ENCODE measurements around the gene NHEJ1. TPM values are rescaled to one million over a fixed set of nuclear protein-coding genes. Genes with fewer than 3 reads are reported as not detected.

Gene NHEJ1
- total and polyA plus RNA-seq, 2 donors (not counting 1 experiment from before 2014, with no cell fraction given), result 22.1 to 24.8 TPM

DNA sequence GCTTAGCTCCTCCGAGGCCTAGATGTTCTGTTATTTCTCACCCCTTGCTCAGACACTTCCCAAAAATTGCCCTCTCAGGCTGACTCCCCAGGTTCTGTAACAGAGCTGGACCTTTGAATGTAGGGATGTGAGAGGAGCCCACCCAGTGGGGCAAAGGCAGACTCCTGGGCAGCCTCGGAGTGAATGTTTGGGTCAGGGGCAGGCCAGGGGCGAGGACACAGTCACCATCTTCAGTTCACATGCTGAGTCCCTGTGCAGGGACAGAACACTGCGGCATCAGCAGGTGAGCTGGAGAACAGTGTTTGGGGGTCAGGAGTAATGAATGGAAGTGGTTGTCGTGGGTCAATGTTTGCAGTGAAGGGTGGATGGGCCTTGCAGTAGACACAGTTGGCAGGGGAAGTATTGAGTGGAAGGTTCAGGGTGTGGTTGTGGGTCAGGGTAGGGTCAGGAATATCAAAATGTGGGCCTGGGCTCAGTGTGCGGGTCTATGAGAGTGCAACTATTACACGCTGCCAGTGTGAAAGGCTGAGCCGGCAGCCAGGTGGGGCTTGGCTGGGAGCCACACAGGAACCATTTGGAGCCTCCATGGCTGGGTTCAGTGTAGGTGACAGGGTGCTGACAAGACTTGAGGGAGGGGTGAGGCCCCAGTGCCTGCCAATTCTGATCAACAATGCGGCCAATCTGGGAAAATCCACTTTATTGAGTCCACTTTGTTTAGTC lies 104.3 kb downstream of the NHEJ1 start:
- Histone ChIP-seq H2AFZ (ENCODE audit: low read length) (no peak overlapping the region), H3K79me2 (ENCODE audit: control insufficient read depth, insufficient read depth, low read length) (no peaks in the 10 kb centered on the region), H3K4me3 (replicated peaks in 1 of 4; ENCODE audit: control extremely low read depth in 1 of 4, insufficient read depth in 1 of 4, low read depth in 3 of 4, low read length in 4 of 4) (no peak overlapping the region), H3K9me3 (ENCODE audit: control insufficient read depth, insufficient read depth, low read depth, low read length) (no peaks in the 10 kb centered on the region), H3K4me2 (ENCODE audit: extremely low read depth, insufficient read depth, low read length) (no peak overlapping the region), H3K27ac (ENCODE audit: insufficient read depth, low read length) (no peak overlapping the region), H4K20me1 (ENCODE audit: control insufficient read depth, extremely low read depth, insufficient read depth, low read length) (no peaks in the 10 kb centered on the region), H3K27me3 (ENCODE audit: control insufficient read depth, insufficient read depth, low read length) (peaks cover 54% of the 10 kb centered on the region), H3K4me1 (ENCODE audit: control insufficient read depth, extremely low read depth, insufficient read depth, low read length) (no peaks in the 10 kb centered on the region), H3K36me3 (ENCODE audit: control insufficient read depth, insufficient read depth, low read length) (no peaks in the 10 kb centered on the region), H3K9ac (ENCODE audit: insufficient read depth, low read length) (no peak overlapping the region)
- TF ChIP-seq, protein P1, sequence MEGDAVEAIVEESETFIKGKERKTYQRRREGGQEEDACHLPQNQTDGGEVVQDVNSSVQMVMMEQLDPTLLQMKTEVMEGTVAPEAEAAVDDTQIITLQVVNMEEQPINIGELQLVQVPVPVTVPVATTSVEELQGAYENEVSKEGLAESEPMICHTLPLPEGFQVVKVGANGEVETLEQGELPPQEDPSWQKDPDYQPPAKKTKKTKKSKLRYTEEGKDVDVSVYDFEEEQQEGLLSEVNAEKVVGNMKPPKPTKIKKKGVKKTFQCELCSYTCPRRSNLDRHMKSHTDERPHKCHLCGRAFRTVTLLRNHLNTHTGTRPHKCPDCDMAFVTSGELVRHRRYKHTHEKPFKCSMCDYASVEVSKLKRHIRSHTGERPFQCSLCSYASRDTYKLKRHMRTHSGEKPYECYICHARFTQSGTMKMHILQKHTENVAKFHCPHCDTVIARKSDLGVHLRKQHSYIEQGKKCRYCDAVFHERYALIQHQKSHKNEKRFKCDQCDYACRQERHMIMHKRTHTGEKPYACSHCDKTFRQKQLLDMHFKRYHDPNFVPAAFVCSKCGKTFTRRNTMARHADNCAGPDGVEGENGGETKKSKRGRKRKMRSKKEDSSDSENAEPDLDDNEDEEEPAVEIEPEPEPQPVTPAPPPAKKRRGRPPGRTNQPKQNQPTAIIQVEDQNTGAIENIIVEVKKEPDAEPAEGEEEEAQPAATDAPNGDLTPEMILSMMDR (conservative IDR thresholded peaks at IDR 0.05 in 1 of 2, IDR thresholded peaks at IDR 0.05 in 1 of 2; ENCODE audit: low read depth in 1 of 2, low read length in 2 of 2), result no peak
- TF ChIP-seq EZH2 (IDR thresholded peaks at IDR 0.05; ENCODE audit: low read length, missing control alignments), result peak; percentile 2
- no peak for DNase-seq (ENCODE audit: low read depth in 2 of 2)

DNA sequence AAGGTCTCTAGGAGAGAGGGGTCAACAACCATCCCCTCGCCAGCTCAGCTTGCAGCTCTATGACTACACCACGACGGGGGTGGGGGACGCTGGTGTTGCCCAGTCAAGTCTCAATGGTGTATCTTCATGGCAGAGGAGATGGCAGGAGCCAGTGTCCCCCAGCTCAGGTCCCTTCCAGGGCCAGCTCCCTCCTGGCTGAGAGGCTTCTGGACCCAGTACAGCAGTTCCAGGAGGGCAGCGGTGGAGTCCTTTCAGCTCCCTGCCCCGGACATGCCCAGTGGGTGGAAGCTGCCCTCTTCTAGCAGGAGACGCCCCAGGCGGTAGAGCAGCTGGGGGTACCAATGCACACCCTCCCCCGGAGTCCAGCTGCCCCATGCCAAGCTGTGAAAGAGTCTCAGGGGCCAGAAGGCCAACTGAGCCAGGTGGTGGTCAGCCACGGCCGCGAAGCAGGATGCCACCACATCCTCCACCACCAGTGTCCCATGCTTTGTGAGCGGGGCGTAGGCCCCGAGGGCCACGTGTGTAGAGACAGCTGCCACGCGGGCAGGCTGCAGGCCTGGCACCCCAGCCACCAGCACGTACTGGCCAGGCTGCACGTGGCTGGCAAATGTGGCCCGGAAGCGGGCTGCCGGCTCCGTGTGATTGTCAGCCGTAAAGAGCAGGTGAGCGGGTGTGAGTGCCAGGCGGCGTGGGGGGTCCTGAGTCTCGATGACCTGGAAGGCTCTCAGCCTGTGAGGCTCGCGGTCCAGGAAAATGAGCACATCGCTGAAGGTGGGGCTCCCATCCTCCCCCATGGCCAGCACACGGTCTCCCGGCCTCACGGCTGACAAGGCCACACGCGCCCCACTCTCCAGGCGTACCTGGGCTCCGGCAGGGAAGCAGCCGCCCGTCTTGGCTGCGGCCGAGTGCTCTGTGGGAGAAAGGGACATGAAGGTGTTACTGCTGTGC lies 105.4 kb downstream of the NHEJ1 start:
- H3K27ac ChIP-seq (ENCODE audit: insufficient read depth, low read length), result no peak overlapping the region
- H2AFZ ChIP-seq (ENCODE audit: low read length), result no peak overlapping the region
- TF ChIP-seq EZH2 (IDR thresholded peaks at IDR 0.05; ENCODE audit: low read length, missing control alignments), result no peak
- TF ChIP-seq, protein P1 (conservative IDR thresholded peaks at IDR 0.05 in 1 of 2, IDR thresholded peaks at IDR 0.05 in 1 of 2; ENCODE audit: low read depth in 1 of 2, low read length in 2 of 2), result no peak
- peaks cover 46% of the 10 kb centered on the region for H3K27me3 ChIP-seq (ENCODE audit: control insufficient read depth, insufficient read depth, low read length)
- H3K36me3 ChIP-seq (ENCODE audit: control insufficient read depth, insufficient read depth, low read length), result no peaks in the 10 kb centered on the region
- no peak overlapping the region for H3K4me2 ChIP-seq (ENCODE audit: extremely low read depth, insufficient read depth, low read length)
- no peaks in the 10 kb centered on the region for H3K4me1 ChIP-seq (ENCODE audit: control insufficient read depth, extremely low read depth, insufficient read depth, low read length)
- H4K20me1 ChIP-seq (ENCODE audit: control insufficient read depth, extremely low read depth, insufficient read depth, low read length), result no peaks in the 10 kb centered on the region
- no peaks in the 10 kb centered on the region for H3K79me2 ChIP-seq (ENCODE audit: control insufficient read depth, insufficient read depth, low read length)
- no peak overlapping the region for H3K9ac ChIP-seq (ENCODE audit: insufficient read depth, low read length)
- no peaks in the 10 kb centered on the region for H3K9me3 ChIP-seq (ENCODE audit: control insufficient read depth, insufficient read depth, low read depth, low read length)
- no peak for DNase-seq (ENCODE audit: low read depth in 2 of 2)
- H3K4me3 ChIP-seq (replicated peaks in 1 of 4; ENCODE audit: control extremely low read depth in 1 of 4, insufficient read depth in 1 of 4, low read depth in 3 of 4, low read length in 4 of 4), result no peak overlapping the region

DNA sequence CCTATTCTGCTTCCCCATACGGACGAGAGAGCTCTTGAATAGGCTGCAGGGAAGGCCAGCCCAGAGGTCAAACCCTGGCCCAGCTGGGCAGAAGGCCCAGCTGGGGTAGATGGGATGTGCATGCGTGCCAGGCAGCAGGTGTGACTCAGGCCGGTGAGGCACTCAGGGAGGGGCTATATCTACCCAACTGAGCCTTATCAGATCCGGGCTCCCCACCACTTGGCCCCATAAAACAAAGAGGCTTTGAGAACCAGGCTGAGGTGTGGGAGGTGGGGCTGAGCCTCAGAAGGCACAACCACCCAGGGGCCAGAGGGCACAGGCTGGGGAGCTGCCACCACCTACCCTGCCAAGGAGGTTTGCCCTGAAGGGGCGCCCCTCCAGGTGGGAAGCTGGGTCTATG lies 111.3 kb downstream of the NHEJ1 start:
- Histone ChIP-seq H3K4me3 (replicated peaks in 1 of 4; ENCODE audit: control extremely low read depth in 1 of 4, insufficient read depth in 1 of 4, low read depth in 3 of 4, low read length in 4 of 4) (no peak overlapping the region), H3K4me1 (ENCODE audit: control insufficient read depth, extremely low read depth, insufficient read depth, low read length) (no peaks in the 10 kb centered on the region), H4K20me1 (ENCODE audit: control insufficient read depth, extremely low read depth, insufficient read depth, low read length) (no peaks in the 10 kb centered on the region), H3K9ac (ENCODE audit: insufficient read depth, low read length) (no peak overlapping the region), H2AFZ (ENCODE audit: low read length) (no peak overlapping the region), H3K27me3 (ENCODE audit: control insufficient read depth, insufficient read depth, low read length) (peaks cover 5% of the 10 kb centered on the region), H3K27ac (ENCODE audit: insufficient read depth, low read length) (no peak overlapping the region), H3K36me3 (ENCODE audit: control insufficient read depth, insufficient read depth, low read length) (no peaks in the 10 kb centered on the region), H3K79me2 (ENCODE audit: control insufficient read depth, insufficient read depth, low read length) (no peaks in the 10 kb centered on the region), H3K9me3 (ENCODE audit: control insufficient read depth, insufficient read depth, low read depth, low read length) (no peaks in the 10 kb centered on the region), H3K4me2 (ENCODE audit: extremely low read depth, insufficient read depth, low read length) (no peak overlapping the region)
- DNase-seq (ENCODE audit: low read depth in 2 of 2), result no peak
- TF ChIP-seq, protein P1 (conservative IDR thresholded peaks at IDR 0.05 in 1 of 2, IDR thresholded peaks at IDR 0.05 in 1 of 2; ENCODE audit: low read depth in 1 of 2, low read length in 2 of 2), result no peak
- TF ChIP-seq EZH2 (IDR thresholded peaks at IDR 0.05; ENCODE audit: low read length, missing control alignments), result no peak

Data from fibroblast of lung (primary cell).